B cell (primary cell): ENCODE measurements around the gene POMP. TPM values are rescaled to one million over a fixed set of nuclear protein-coding genes. Genes with fewer than 3 reads are reported as not detected.

Experiments
- ATAC-seq: fragments of 200-7000 bp; cut with Tn5 transposase; one replicate; pipeline ENCODE4 v1.10.0; 2021; ENCODE audit warnings: low read depth, mild to moderate bottlenecking, moderate number of reproducible peaks, moderate library complexity
- CTCF ChIA-PET: fragments of 350-600 bp; sonication (Branson Sonifier 250); formaldehyde crosslinking; loops from one replicate; lab custom pipeline; 2021; ENCODE audit warnings: antibody characterized with exemption, inconsistent platforms; lab: Charles Lee
- POLR2A ChIA-PET: fragments of 350-600 bp; sonication (Branson Sonifier 250); formaldehyde crosslinking; loops from one replicate; lab custom pipeline; 2021; ENCODE audit warnings: antibody characterized with exemption; lab: Charles Lee
- DNase-seq: peaks from one replicate; pipeline ENCODE4 v3.0.0; 2013
- H2AFZ ChIP-seq: 2 replicates; pipeline ENCODE4 v1.6.1; 2012; ENCODE audit warnings: mild to moderate bottlenecking, low read depth, low read length; ENCODE audit not compliant: insufficient read depth, poor library complexity, severe bottlenecking
- H3K27ac ChIP-seq, 2 donors: 1 replicate in 1 of 2; 2 replicates in 1 of 2; pipeline ENCODE4 v1.5.1; 2012 to 2013; ENCODE audit warnings: low read length in 2 of 2, mild to moderate bottlenecking in 2 of 2, moderate library complexity in 1 of 2
- H3K27me3 ChIP-seq, 4 experiments: fragments of 200-600 bp in 1 of 4; sonication (generic) in 1 of 4; replicated peaks in 1 of 4; 1 replicate in 2 of 4; 2 replicates in 2 of 4; pipeline versions ENCODE4 v1.6.1 to v1.7.0; 2013 to 2016; ENCODE audit warnings: low read length in 3 of 4, mild to moderate bottlenecking in 2 of 4, mixed read lengths in 1 of 4, moderate library complexity in 1 of 4; ENCODE audit not compliant: insufficient read depth in 4 of 4, control insufficient read depth in 3 of 4; ENCODE audit errors: control extremely low read depth in 1 of 4
- H3K36me3 ChIP-seq, 2 experiments: replicated peaks in 1 of 2; 1 replicate in 1 of 2; 2 replicates in 1 of 2; pipeline versions ENCODE4 v1.6.1 to v1.7.1; 2013; ENCODE audit warnings: low read length in 1 of 2; ENCODE audit not compliant: insufficient read depth in 2 of 2, control insufficient read depth in 1 of 2; ENCODE audit errors: control extremely low read depth in 1 of 2, extremely low read depth in 1 of 2
- H3K4me1 ChIP-seq, 2 donors: fragments of 200-600 bp in 1 of 2; sonication (generic) in 1 of 2; 1 replicate in 1 of 2; 2 replicates in 1 of 2; pipeline versions ENCODE4 v1.5.1 to v1.6.1; 2013 to 2017; ENCODE audit warnings: low read length in 2 of 2; ENCODE audit not compliant: control insufficient read depth in 2 of 2, insufficient read depth in 2 of 2
- H3K4me2 ChIP-seq: replicated peaks from 2 replicates; pipeline ENCODE3; 2012; ENCODE audit warnings: mild to moderate bottlenecking, low read depth, low read length; ENCODE audit not compliant: poor library complexity, severe bottlenecking
- H3K4me3 ChIP-seq, 5 experiments: fragments of 200-600 bp in 1 of 5; sonication (generic) in 1 of 5; 1 replicate in 3 of 5; 2 replicates in 2 of 5; pipeline versions ENCODE4 v1.5.1 to v1.7.0; 2011 to 2016; ENCODE audit warnings: low read length in 4 of 5, mild to moderate bottlenecking in 4 of 5, low read depth in 2 of 5, control low read depth in 1 of 5, moderate library complexity in 1 of 5; ENCODE audit not compliant: insufficient read depth in 1 of 5; ENCODE audit errors: control extremely low read depth in 1 of 5, extremely low read depth in 1 of 5
- H3K79me2 ChIP-seq: fragments of 200-600 bp; sonication (generic); one replicate; pipeline ENCODE4 v1.6.0; 2016; ENCODE audit warnings: low read length; ENCODE audit not compliant: control insufficient read depth, insufficient read depth
- H3K9ac ChIP-seq: fragments of 200-600 bp; sonication (generic); 2 replicates; pipeline ENCODE4 v1.6.1; 2017; ENCODE audit warnings: mild to moderate bottlenecking, low read length, moderate library complexity
- H3K9me3 ChIP-seq, 3 donors: one replicate each; pipeline versions ENCODE4 v1.6.1 to v1.7.1; 2013; ENCODE audit warnings: low read length in 2 of 3; ENCODE audit not compliant: control insufficient read depth in 2 of 3, insufficient read depth in 1 of 3; ENCODE audit errors: control extremely low read depth in 1 of 3
- H4K20me1 ChIP-seq: 2 replicates; pipeline ENCODE4 v1.6.0; 2012; ENCODE audit warnings: mild to moderate bottlenecking, low read length; ENCODE audit not compliant: insufficient read depth, control insufficient read depth, poor library complexity, severe bottlenecking
- H3K27ac Mint-ChIP-seq: one replicate; pipeline ENCODE4 v1.8.0; 2021; ENCODE audit warnings: mixed read lengths
- H3K27me3 Mint-ChIP-seq: one replicate; pipeline ENCODE4 v1.8.0; 2021; ENCODE audit warnings: mixed read lengths
- H3K4me1 Mint-ChIP-seq: one replicate; pipeline ENCODE4 v1.8.0; 2021; ENCODE audit warnings: mixed read lengths
- H3K4me3 Mint-ChIP-seq: one replicate; pipeline ENCODE4 v1.8.0; 2021; ENCODE audit warnings: mixed read lengths
- H3K9me3 Mint-ChIP-seq: one replicate; pipeline ENCODE4 v1.8.0; 2022; ENCODE audit warnings: mixed read lengths; ENCODE audit not compliant: insufficient read depth
- EZH2 ChIP-seq: IDR thresholded peaks from 2 replicates; pipeline ENCODE4 v1.6.1; 2012; ENCODE audit warnings: borderline replicate concordance, low read depth, mild to moderate bottlenecking, moderate library complexity, low read length; ENCODE audit not compliant: insufficient read depth, poor library complexity, severe bottlenecking
- whole genome bisulfite sequencing: methylation state at CpG from one replicate; pipeline ENCODE4 v1.1.5; 2013; ENCODE audit warnings: missing lambda C conversion rate; ENCODE audit not compliant: insufficient coverage; 5-methylcytosine and 5-hydroxymethylcytosine counted together
- intact Hi-C: fragments of 100-400 bp; cut with micrococcal nuclease; formaldehyde crosslinking; loops from one replicate; pipeline ENCODE4 v1.10.0; 2022
- polyA plus RNA-seq: library from polyadenylated mRNA; depleted of rRNA; stranded (reverse); fragments of >200 nt; gene quantifications from 2 replicates; pipeline ENCODE4 v1.2.3, GENCODE V29; 2012
- total RNA-seq, 2 donors: library from RNA; stranded (reverse); fragments of 120-200 nt in 1 of 2; gene quantifications; 1 replicate in 1 of 2; 2 replicates in 1 of 2; pipeline versions ENCODE4 v1.2.3 to v1.2.4, GENCODE V29; 2013 to 2022
- TF ChIP-seq, protein P1 (sequence below): fragments of 200-600 bp; IDR thresholded peaks from one replicate; pipeline ENCODE4 v1.8.0; 2022; ENCODE audit warnings: antibody characterized with exemption, mild to moderate bottlenecking

The POMP gene
- total and polyA plus RNA-seq, 2 donors (not counting 1 experiment from before 2014, with no cell fraction given): 14.0 to 28.7 TPM

DNA sequence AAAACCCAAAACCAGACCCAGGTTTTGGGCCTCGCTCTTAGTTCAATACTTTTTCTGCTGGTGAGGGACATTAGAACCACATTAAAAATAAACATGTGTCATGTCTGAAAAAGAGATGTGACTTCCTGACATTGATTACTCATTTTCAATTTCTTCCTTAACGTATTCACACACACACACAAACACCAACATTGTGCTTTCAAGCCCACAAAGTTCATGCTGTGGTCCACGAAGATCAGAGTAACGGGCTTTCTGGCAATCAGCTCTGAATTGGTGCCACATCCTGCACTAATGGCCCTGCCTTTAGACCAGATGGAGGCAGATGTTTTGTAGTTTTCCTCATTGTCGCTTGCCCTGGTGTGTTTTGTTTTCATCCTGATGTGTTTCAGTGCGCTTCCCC, 47.9 kb upstream of the POMP start:
- H3K9me3 Mint-ChIP-seq: no peaks in the 10 kb centered on the region
- Histone ChIP-seq H3K9ac (no peak overlapping the region), H3K36me3 (no peaks in the 10 kb centered on the region), H3K79me2 (no peaks in the 10 kb centered on the region), H2AFZ (no peak overlapping the region), H3K9me3 (no peaks in the 10 kb centered on the region), H3K27me3 (no peaks in the 10 kb centered on the region), H3K4me3 (no peak overlapping the region), H3K4me2 (no peak overlapping the region), H3K4me1 (no peaks in the 10 kb centered on the region), H4K20me1 (no peaks in the 10 kb centered on the region), H3K27ac (no peak overlapping the region)
- ATAC-seq (no peak), DNase-seq (no peak)
- intact Hi-C loops: no loop called here
- H3K4me1 Mint-ChIP-seq: no peaks in the 10 kb centered on the region
- CTCF ChIA-PET: no interaction called here
- no peak for TF ChIP-seq EZH2
- TF ChIP-seq, protein P1, sequence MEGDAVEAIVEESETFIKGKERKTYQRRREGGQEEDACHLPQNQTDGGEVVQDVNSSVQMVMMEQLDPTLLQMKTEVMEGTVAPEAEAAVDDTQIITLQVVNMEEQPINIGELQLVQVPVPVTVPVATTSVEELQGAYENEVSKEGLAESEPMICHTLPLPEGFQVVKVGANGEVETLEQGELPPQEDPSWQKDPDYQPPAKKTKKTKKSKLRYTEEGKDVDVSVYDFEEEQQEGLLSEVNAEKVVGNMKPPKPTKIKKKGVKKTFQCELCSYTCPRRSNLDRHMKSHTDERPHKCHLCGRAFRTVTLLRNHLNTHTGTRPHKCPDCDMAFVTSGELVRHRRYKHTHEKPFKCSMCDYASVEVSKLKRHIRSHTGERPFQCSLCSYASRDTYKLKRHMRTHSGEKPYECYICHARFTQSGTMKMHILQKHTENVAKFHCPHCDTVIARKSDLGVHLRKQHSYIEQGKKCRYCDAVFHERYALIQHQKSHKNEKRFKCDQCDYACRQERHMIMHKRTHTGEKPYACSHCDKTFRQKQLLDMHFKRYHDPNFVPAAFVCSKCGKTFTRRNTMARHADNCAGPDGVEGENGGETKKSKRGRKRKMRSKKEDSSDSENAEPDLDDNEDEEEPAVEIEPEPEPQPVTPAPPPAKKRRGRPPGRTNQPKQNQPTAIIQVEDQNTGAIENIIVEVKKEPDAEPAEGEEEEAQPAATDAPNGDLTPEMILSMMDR: no peak
- no peak overlapping the region for H3K27ac Mint-ChIP-seq
- no peaks in the 10 kb centered on the region for H3K27me3 Mint-ChIP-seq
- H3K4me3 Mint-ChIP-seq: no peak overlapping the region
- POLR2A ChIA-PET: no interaction called here
- 96% methylated on average over 5 of the region's 6 CpGs for WGBS

DNA sequence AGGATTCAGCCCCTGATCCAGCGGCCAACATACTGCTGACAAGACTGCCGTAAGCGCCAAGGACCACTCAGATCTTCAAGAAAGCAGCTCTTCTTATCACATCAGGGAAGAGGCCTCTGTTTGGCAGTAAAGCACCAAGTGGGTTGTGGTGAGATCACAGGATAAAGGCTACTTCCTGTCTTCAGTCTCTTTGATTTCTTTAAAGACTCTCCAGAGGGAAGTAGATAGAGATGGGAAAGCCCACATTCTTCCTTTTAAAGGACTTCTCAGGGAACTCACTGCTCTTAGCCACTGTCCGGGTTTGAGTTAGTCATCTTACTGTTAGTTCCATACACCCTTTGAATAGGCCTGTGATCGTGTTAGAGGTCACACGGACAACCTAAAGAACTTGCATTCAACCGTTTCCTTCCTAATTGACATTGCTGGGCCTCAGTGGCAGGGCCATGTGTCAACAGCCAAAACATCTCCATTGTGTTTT, 47.2 kb upstream of the POMP start:
- DNase-seq: no peak
- H3K9me3 Mint-ChIP-seq: no peaks in the 10 kb centered on the region

More for the DNA sequence above, 47.2 kb upstream of the POMP start:
- no peak overlapping the region for H3K27ac Mint-ChIP-seq
- WGBS: 90% methylated on average over 2 of the region's 7 CpGs
- no peak for ATAC-seq
- Histone ChIP-seq H3K9ac (no peak overlapping the region), H3K27ac (no peak overlapping the region), H3K9me3 (no peaks in the 10 kb centered on the region), H3K36me3 (no peaks in the 10 kb centered on the region), H4K20me1 (no peaks in the 10 kb centered on the region), H3K79me2 (no peaks in the 10 kb centered on the region), H3K4me2 (no peak overlapping the region), H2AFZ (no peak overlapping the region), H3K27me3 (no peaks in the 10 kb centered on the region), H3K4me3 (no peak overlapping the region), H3K4me1 (no peaks in the 10 kb centered on the region)
- no peaks in the 10 kb centered on the region for H3K4me1 Mint-ChIP-seq
- no peak for TF ChIP-seq EZH2
- TF ChIP-seq, protein P1: no peak
- H3K4me3 Mint-ChIP-seq: no peak overlapping the region
- ChIA-PET CTCF (no interaction called here), POLR2A (no interaction called here)
- peaks cover 2% of the 10 kb centered on the region for H3K27me3 Mint-ChIP-seq
- intact Hi-C loops: no loop called here
